ENCODE measurements around the gene KRT9. TPM values are rescaled to one million over a fixed set of nuclear protein-coding genes. Genes with fewer than 3 reads are reported as not detected.

The KRT9 gene
- total RNA-seq, 1 donor from 2014 or later: not detected

DNA sequence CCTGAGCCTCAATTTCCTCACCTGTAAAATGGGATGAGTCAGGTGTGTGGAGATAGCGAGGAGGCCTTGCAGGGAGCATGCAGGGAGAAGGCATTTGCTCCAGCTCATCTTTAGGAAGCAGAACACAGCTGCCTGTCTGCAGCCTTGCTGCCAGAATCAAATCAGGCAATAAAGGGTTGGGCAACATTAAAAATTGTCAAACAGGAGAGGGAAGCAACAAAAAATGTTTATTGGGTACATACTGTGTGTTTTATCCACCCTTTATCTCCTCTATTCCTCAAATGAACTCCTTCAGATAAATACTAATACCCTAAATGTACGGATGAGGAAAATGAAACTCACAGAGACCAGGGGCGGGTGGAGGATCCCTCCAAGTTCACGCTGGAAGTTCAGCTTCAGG is 28.5 kb upstream of the KRT9 start:
- H3K4me1 ChIP-seq (ENCODE audit: control insufficient read depth in 3 of 3, insufficient read depth in 3 of 3, low read length in 3 of 3): no peaks in the 10 kb centered on the region
- H3K36me3 ChIP-seq (ENCODE audit: control insufficient read depth in 3 of 3, insufficient read depth in 3 of 3, low read length in 3 of 3): no peaks in the 10 kb centered on the region
- no peaks in the 10 kb centered on the region for H3K9me3 ChIP-seq (ENCODE audit: control insufficient read depth in 3 of 3, low read length in 3 of 3)
- H3K27ac ChIP-seq (ENCODE audit: low read depth, low read length): no peak overlapping the region
- no peak overlapping the region for H3K9ac ChIP-seq (ENCODE audit: low read depth in 1 of 3, low read length in 3 of 3)
- peaks cover 0 to 5% (median 0%) of the 10 kb centered on the region in 3 donors for H3K27me3 ChIP-seq (ENCODE audit: control insufficient read depth in 3 of 3, insufficient read depth in 3 of 3, low read length in 3 of 3)
- H3K4me3 ChIP-seq (ENCODE audit: low read length in 3 of 3): no peak overlapping the region

GRCh38 chr17:41599680-41600079 is 27.8 kb upstream of the KRT9 start:
- Histone ChIP-seq H3K4me3 (ENCODE audit: low read length in 3 of 3) (no peak overlapping the region), H3K9me3 (ENCODE audit: control insufficient read depth in 3 of 3, low read length in 3 of 3) (no peaks in the 10 kb centered on the region), H3K4me1 (ENCODE audit: control insufficient read depth in 3 of 3, insufficient read depth in 3 of 3, low read length in 3 of 3) (no peaks in the 10 kb centered on the region), H3K9ac (ENCODE audit: low read depth in 1 of 3, low read length in 3 of 3) (no peak overlapping the region), H3K27me3 (ENCODE audit: control insufficient read depth in 3 of 3, insufficient read depth in 3 of 3, low read length in 3 of 3) (peaks cover 0 to 7% (median 6%) of the 10 kb centered on the region in 3 donors), H3K27ac (ENCODE audit: low read depth, low read length) (no peak overlapping the region), H3K36me3 (ENCODE audit: control insufficient read depth in 3 of 3, insufficient read depth in 3 of 3, low read length in 3 of 3) (no peaks in the 10 kb centered on the region)

- H3K27ac ChIP-seq (ENCODE audit: low read depth, low read length): no peak overlapping the region
- H3K4me1 ChIP-seq (ENCODE audit: control insufficient read depth in 3 of 3, insufficient read depth in 3 of 3, low read length in 3 of 3): no peaks in the 10 kb centered on the region
- H3K9me3 ChIP-seq (ENCODE audit: control insufficient read depth in 3 of 3, low read length in 3 of 3): no peaks in the 10 kb centered on the region
- H3K9ac ChIP-seq (ENCODE audit: low read depth in 1 of 3, low read length in 3 of 3): no peak overlapping the region
- peaks cover 0 to 25% (median 12%) of the 10 kb centered on the region in 3 donors for H3K27me3 ChIP-seq (ENCODE audit: control insufficient read depth in 3 of 3, insufficient read depth in 3 of 3, low read length in 3 of 3)
- H3K4me3 ChIP-seq (ENCODE audit: low read length in 3 of 3): no peak overlapping the region
- H3K36me3 ChIP-seq (ENCODE audit: control insufficient read depth in 3 of 3, insufficient read depth in 3 of 3, low read length in 3 of 3): no peaks in the 10 kb centered on the region
Observed at GRCh38 chr17:41595585-41595984, 23.7 kb upstream of the KRT9 start.

DNA sequence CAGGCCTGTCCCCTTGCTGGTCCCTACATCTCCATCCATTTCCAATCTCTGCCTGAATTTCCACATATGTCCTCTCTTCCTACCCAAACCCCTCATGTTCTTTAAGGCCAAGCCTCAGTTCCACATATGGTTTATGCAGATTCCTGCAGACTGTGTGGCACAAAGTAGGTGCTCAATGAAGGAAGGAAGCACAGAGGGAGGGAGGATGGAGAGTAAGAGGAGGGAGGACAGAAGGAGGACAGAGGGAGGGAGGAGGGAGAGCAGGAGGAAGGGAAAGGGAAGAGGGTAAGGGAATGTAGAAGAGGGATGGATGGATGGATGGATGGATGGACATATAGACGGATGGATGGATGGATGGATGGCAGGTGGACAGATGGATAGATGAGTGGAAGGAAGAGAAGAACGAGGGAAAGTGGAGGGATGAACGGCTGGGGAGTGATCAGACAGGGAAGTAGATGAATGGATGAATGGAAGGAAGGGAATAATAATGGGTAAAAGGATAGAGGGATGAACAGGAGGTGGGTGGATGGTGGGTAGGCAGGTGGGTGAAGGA is 22.6 kb upstream of the KRT9 start:
- Histone ChIP-seq H3K4me1 (ENCODE audit: control insufficient read depth in 3 of 3, insufficient read depth in 3 of 3, low read length in 3 of 3) (no peaks in the 10 kb centered on the region), H3K27me3 (ENCODE audit: control insufficient read depth in 3 of 3, insufficient read depth in 3 of 3, low read length in 3 of 3) (peaks cover 0 to 25% (median 12%) of the 10 kb centered on the region in 3 donors), H3K27ac (ENCODE audit: low read depth, low read length) (no peak overlapping the region), H3K9ac (ENCODE audit: low read depth in 1 of 3, low read length in 3 of 3) (no peak overlapping the region), H3K36me3 (ENCODE audit: control insufficient read depth in 3 of 3, insufficient read depth in 3 of 3, low read length in 3 of 3) (no peaks in the 10 kb centered on the region), H3K4me3 (ENCODE audit: low read length in 3 of 3) (no peak overlapping the region), H3K9me3 (ENCODE audit: control insufficient read depth in 3 of 3, low read length in 3 of 3) (no peaks in the 10 kb centered on the region)

DNA sequence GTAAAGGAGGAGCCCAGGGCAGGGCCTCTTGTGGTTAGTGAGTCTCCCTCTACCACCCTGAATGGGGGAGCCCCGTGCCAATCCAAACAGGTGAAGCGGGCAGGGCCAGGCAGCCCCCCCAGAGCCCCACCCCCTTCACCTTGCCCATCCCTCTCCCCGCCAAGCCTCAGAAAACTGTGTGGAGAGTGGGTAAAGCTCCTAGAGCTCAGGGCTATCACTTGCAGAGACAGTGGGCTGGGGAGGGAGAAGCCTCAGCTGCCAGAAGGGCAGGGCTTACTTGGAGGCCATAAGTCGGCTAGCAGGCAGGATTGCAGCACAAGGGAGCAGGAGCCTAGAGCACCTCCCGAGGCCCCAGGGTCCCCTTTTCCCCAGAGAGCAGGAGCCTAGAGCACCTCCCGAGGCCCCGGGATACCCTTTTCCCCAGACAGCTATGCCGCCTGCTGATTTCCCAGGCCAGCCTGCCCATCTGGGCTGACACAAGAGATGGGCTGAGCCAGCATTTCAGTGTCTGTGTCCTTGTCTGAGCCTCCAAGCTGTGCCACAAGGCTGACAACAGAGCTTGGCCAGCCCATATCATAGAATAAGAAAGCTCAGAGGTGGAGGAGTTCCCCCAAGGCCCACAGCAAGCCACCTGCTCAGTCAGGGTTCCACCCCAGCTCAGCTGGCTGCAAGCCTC is 21.6 kb upstream of the KRT9 start:
- H3K27me3 ChIP-seq (ENCODE audit: control insufficient read depth in 3 of 3, insufficient read depth in 3 of 3, low read length in 3 of 3): peaks cover 0 to 28% (median 16%) of the 10 kb centered on the region in 3 donors
- no peaks in the 10 kb centered on the region for H3K9me3 ChIP-seq (ENCODE audit: control insufficient read depth in 3 of 3, low read length in 3 of 3)
- no peak overlapping the region for H3K4me3 ChIP-seq (ENCODE audit: low read length in 3 of 3)
- no peaks in the 10 kb centered on the region for H3K4me1 ChIP-seq (ENCODE audit: control insufficient read depth in 3 of 3, insufficient read depth in 3 of 3, low read length in 3 of 3)
- H3K9ac ChIP-seq (ENCODE audit: low read depth in 1 of 3, low read length in 3 of 3): no peak overlapping the region
- no peak overlapping the region for H3K27ac ChIP-seq (ENCODE audit: low read depth, low read length)
- H3K36me3 ChIP-seq (ENCODE audit: control insufficient read depth in 3 of 3, insufficient read depth in 3 of 3, low read length in 3 of 3): no peaks in the 10 kb centered on the region

DNA sequence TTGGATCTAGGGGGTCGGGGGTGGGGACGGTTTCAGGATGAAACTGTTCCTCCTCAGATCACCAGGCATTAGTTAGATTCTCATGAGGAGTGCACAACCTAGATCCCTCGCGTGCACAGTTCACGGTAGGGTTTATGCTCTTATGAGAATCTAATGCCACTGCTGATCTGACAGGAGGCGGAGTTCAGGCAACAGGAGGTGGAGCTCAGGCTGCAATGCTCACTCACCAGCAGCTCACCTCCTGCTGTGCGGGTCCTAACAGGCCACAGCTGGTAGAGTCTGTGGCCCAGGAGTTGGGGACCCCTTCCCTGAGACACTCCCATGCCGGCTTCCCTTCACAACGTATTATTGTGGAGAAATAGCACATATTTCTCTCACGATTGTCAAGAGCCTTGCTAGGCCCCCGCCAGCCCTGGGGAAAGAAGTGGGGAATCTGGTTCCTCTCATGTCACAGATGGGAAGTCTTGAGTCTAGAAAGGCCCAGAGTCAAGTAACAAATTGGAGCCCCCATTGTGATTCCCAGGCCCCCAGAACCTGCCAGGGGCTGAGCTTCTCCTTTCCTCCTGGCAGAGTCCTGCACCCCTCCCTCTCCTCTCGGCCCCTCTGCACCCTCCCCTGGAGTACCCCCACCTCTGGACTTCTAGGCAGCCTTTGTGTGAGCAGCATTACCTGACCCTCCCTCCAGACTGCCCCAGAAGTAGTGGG is 20.9 kb upstream of the KRT9 start:
- no peak overlapping the region for H3K27ac ChIP-seq (ENCODE audit: low read depth, low read length)
- peaks cover 0 to 28% (median 16%) of the 10 kb centered on the region in 3 donors for H3K27me3 ChIP-seq (ENCODE audit: control insufficient read depth in 3 of 3, insufficient read depth in 3 of 3, low read length in 3 of 3)
- no peak overlapping the region for H3K4me3 ChIP-seq (ENCODE audit: low read length in 3 of 3)
- no peaks in the 10 kb centered on the region for H3K4me1 ChIP-seq (ENCODE audit: control insufficient read depth in 3 of 3, insufficient read depth in 3 of 3, low read length in 3 of 3)
- H3K9me3 ChIP-seq (ENCODE audit: control insufficient read depth in 3 of 3, low read length in 3 of 3): no peaks in the 10 kb centered on the region
- no peak overlapping the region for H3K9ac ChIP-seq (ENCODE audit: low read depth in 1 of 3, low read length in 3 of 3)
- no peaks in the 10 kb centered on the region for H3K36me3 ChIP-seq (ENCODE audit: control insufficient read depth in 3 of 3, insufficient read depth in 3 of 3, low read length in 3 of 3)

GRCh38 chr17:41589301-41589700 is 17.4 kb upstream of the KRT9 start:
- H3K27me3 ChIP-seq (ENCODE audit: control insufficient read depth in 3 of 3, insufficient read depth in 3 of 3, low read length in 3 of 3): peaks cover 0 to 22% (median 9%) of the 10 kb centered on the region in 3 donors
- H3K9ac ChIP-seq (ENCODE audit: low read depth in 1 of 3, low read length in 3 of 3): no peak overlapping the region
- no peaks in the 10 kb centered on the region for H3K4me1 ChIP-seq (ENCODE audit: control insufficient read depth in 3 of 3, insufficient read depth in 3 of 3, low read length in 3 of 3)
- no peaks in the 10 kb centered on the region for H3K9me3 ChIP-seq (ENCODE audit: control insufficient read depth in 3 of 3, low read length in 3 of 3)
- H3K27ac ChIP-seq (ENCODE audit: low read depth, low read length): no peak overlapping the region
- H3K36me3 ChIP-seq (ENCODE audit: control insufficient read depth in 3 of 3, insufficient read depth in 3 of 3, low read length in 3 of 3): no peaks in the 10 kb centered on the region
- H3K4me3 ChIP-seq (ENCODE audit: low read length in 3 of 3): no peak overlapping the region

DNA sequence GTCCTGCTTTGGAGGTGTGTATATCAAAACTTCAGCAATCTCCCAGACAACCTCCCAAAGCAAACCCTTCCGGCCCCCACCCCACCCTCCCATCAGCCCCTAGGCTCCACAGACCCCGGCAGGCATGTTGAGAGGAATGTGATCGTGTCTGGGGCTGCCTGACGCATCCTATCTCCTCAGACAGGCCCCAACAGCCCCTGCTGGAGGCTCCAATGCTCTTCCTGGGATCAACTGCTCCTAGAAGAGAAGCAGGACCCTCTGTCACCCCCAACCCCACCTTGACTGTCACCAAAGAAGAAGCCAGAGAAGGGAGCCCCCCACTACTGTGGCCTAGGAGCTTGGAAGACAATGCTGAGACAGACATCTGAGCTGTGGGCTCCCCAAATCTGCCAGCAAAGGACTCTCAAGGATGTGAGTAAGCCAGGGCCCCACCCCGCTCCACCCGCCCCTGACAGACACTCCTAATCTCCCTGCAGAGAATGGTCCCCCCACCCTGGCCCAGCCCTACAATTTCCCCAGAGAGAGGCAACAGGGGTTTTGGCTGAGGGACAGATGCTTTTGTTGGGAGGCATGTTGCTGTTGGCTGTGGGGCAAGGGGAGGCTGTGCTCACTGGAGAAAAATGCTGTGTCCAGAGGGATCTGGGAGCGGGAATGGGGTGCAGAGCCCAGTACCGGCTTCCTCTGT is 16.4 kb upstream of the KRT9 start:
- H3K9ac ChIP-seq (ENCODE audit: low read depth in 1 of 3, low read length in 3 of 3): no peak overlapping the region
- no peaks in the 10 kb centered on the region for H3K9me3 ChIP-seq (ENCODE audit: control insufficient read depth in 3 of 3, low read length in 3 of 3)
- H3K27ac ChIP-seq (ENCODE audit: low read depth, low read length): no peak overlapping the region
- no peaks in the 10 kb centered on the region for H3K36me3 ChIP-seq (ENCODE audit: control insufficient read depth in 3 of 3, insufficient read depth in 3 of 3, low read length in 3 of 3)
- H3K4me1 ChIP-seq (ENCODE audit: control insufficient read depth in 3 of 3, insufficient read depth in 3 of 3, low read length in 3 of 3): no peaks in the 10 kb centered on the region
- H3K4me3 ChIP-seq (ENCODE audit: low read length in 3 of 3): no peak overlapping the region
- peaks cover 0 to 14% (median 6%) of the 10 kb centered on the region in 3 donors for H3K27me3 ChIP-seq (ENCODE audit: control insufficient read depth in 3 of 3, insufficient read depth in 3 of 3, low read length in 3 of 3)

- H3K36me3 ChIP-seq (ENCODE audit: control insufficient read depth in 3 of 3, insufficient read depth in 3 of 3, low read length in 3 of 3): no peaks in the 10 kb centered on the region
- H3K27ac ChIP-seq (ENCODE audit: low read depth, low read length): no peak within 1 kb of the TSS
- no peaks in the 10 kb centered on the region for H3K9me3 ChIP-seq (ENCODE audit: control insufficient read depth in 3 of 3, low read length in 3 of 3)
- no peak within 1 kb of the TSS for H3K9ac ChIP-seq (ENCODE audit: low read depth in 1 of 3, low read length in 3 of 3)
- H3K4me1 ChIP-seq (ENCODE audit: control insufficient read depth in 3 of 3, insufficient read depth in 3 of 3, low read length in 3 of 3): no peaks in the 10 kb centered on the region
- peaks cover 0 to 14% (median 7%) of the 10 kb centered on the region in 3 donors for H3K27me3 ChIP-seq (ENCODE audit: control insufficient read depth in 3 of 3, insufficient read depth in 3 of 3, low read length in 3 of 3)
- H3K4me3 ChIP-seq (ENCODE audit: low read length in 3 of 3): no peak within 1 kb of the TSS
Observed at GRCh38 chr17:41586863-41587495, 15.1 kb upstream of the KRT9 start, which contains the start of gene KRT14. Gene KRT14, minus strand, starts transcription at chr17:41586895. Its CDS starts 61 bp downstream, at chr17:41586834.

All from skeletal muscle tissue (tissue), 4 donors.